HUDEP-2 (cell line): Measurements from ENCODE around the gene KIF26B.

Experiments used
- DNase-seq, 76 experiments: peaks; one replicate each; lab custom pipeline; 2025; ENCODE audit not compliant: unreplicated experiment in 76 of 76; lab: John Stamatoyannopoulos, UW

The KIF26B gene

GRCh38 chr1:245205864-245206263 is 51.1 kb downstream of the KIF26B start:
- no peak for DNase-seq

GRCh38 chr1:245207056-245207638 is 52.4 kb downstream of the KIF26B start:
- DNase-seq, result no peak

- no peak for DNase-seq
Observed at GRCh38 chr1:245207801-245208200, 53.0 kb downstream of the KIF26B start.

GRCh38 chr1:245209658-245210435 is 55.1 kb downstream of the KIF26B start:
- no peak for DNase-seq

- DNase-seq, result no peak
Observed at GRCh38 chr1:245211035-245211749, 56.4 kb downstream of the KIF26B start.

GRCh38 chr1:245211761-245212160 is 57.0 kb downstream of the KIF26B start:
- DNase-seq, result no peak

GRCh38 chr1:245212221-245212710 is 57.5 kb downstream of the KIF26B start:
- DNase-seq, result no peak

- no peak for DNase-seq
Observed at GRCh38 chr1:245213066-245213831, 58.5 kb downstream of the KIF26B start.

- no peak for DNase-seq
Observed at GRCh38 chr1:245215071-245215470, 60.3 kb downstream of the KIF26B start.

- peak in 1 of 76 experiments; percentile 1 for DNase-seq
Observed at GRCh38 chr1:245216366-245217115, 61.8 kb downstream of the KIF26B start.

- DNase-seq, result no peak
Observed at GRCh38 chr1:245217853-245218608, 63.2 kb downstream of the KIF26B start.

GRCh38 chr1:245220381-245220985 is 65.7 kb downstream of the KIF26B start:
- no peak for DNase-seq

- DNase-seq, result no peak
Observed at GRCh38 chr1:245221805-245222204, 67.0 kb downstream of the KIF26B start.

- no peak for DNase-seq
Observed at GRCh38 chr1:245222931-245223595, 68.3 kb downstream of the KIF26B start.

- DNase-seq, result no peak
Observed at GRCh38 chr1:245225322-245226202, 70.8 kb downstream of the KIF26B start.

- DNase-seq, result no peak
Observed at GRCh38 chr1:245226203-245226499, 71.4 kb downstream of the KIF26B start.

- no peak for DNase-seq
Observed at GRCh38 chr1:245229051-245229450, 74.3 kb downstream of the KIF26B start.

GRCh38 chr1:245232931-245233330 is 78.1 kb downstream of the KIF26B start:
- no peak for DNase-seq
